22Rv1 (cell line): Measurements from ENCODE around the gene ITPR3.

Experiments
- CTCF ChIP-seq: fragments of 450-650 bp; IDR thresholded peaks from 2 replicates; pipeline ENCODE4 v1.5.1; 2017; ENCODE audit warnings: mild to moderate bottlenecking
- ZFX ChIP-seq: fragments of 450-650 bp; IDR thresholded peaks from 2 replicates; pipeline ENCODE4 v1.6.1; 2017; ENCODE audit warnings: antibody characterized with exemption, borderline replicate concordance

GRCh38 chr6:33597551-33598322 lies 23.4 kb upstream of the ITPR3 start:
- TF ChIP-seq CTCF (no peak), ZFX (no peak)
